GM19351 (cell line): ENCODE results near the gene RAD23A.
"Not testable (repeated sequence)": the region's sequence is repeated elsewhere in the genome, so short reads cannot be mapped to it uniquely, and the experiment has no call there.

Source experiments
- ATAC-seq: cut with Tn5 transposase; IDR thresholded peaks from one replicate; pipeline ENCODE4 v1.9.1; 2021; ENCODE audit warnings: mild to moderate bottlenecking, moderate library complexity; ENCODE audit not compliant: unreplicated experiment

The RAD23A gene

DNA sequence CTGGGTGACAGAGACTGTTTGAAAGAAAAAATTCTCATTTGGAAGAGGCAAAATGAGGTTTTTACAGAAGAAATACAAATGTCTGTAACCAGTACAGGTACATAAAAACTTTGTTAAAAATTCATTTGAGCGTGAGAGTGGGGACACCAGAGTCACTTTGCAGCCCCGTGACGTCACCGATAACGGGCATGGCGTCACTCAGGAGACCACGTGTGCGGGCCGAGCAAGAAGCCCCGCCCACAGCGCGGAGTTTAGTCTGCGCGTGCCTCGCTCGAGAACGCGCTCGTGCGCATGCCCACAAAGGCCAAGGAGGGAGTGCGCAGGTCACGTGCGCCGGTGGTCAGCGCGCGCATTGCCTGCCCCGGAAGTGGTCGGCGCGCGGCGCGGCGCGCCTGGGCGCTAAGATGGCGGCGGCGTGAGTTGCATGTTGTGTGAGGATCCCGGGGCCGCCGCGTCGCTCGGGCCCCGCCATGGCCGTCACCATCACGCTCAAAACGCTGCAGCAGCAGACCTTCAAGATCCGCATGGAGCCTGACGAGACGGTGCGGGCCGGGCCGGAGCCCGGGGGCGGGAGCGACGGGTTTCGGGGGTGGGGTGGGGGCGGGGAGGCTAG lies at the start of gene RAD23A:
Gene RAD23A, plus strand, starts transcription at position 384 of the 613 bp plus-strand sequence. Its CDS starts 87 bp downstream, at position 471.
- peak; percentile 64 for ATAC-seq

GRCh38 chr19:12896460-12896859 lies 49.2 kb upstream of the RAD23A start:
- no peak for ATAC-seq

- ATAC-seq, result peak; percentile 69
Measured at GRCh38 chr19:12899891-12900518, 45.7 kb upstream of the RAD23A start.

GRCh38 chr19:12907166-12907565 lies 38.5 kb upstream of the RAD23A start:
- no peak for ATAC-seq

GRCh38 chr19:12912571-12912970 lies 33.1 kb upstream of the RAD23A start:
- ATAC-seq, result no peak

GRCh38 chr19:12913011-12913561 lies 32.6 kb upstream of the RAD23A start:
- no peak for ATAC-seq

- no peak for ATAC-seq
Measured at GRCh38 chr19:12913851-12914690, 31.6 kb upstream of the RAD23A start.

DNA sequence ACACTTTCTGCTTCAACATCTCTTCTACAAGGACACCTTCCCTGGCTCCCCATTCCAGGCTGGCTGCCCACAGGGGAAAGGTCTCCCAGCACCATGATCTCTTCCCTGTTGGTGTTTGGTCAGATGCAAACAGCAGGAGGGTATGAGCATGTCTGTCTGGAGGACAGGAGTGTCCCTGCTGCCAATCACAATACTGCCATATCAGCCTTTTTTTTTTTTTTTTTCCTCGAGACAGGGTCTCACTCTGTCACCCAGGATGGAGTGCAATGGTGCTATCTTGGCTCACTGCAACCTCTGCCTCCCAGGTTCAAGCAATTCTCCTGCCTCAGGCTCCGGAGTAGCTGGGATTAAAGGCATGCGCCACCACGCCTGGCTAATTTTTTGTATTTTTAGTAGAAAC lies 29.8 kb upstream of the RAD23A start:
- ATAC-seq, result not testable (repeated sequence)

DNA sequence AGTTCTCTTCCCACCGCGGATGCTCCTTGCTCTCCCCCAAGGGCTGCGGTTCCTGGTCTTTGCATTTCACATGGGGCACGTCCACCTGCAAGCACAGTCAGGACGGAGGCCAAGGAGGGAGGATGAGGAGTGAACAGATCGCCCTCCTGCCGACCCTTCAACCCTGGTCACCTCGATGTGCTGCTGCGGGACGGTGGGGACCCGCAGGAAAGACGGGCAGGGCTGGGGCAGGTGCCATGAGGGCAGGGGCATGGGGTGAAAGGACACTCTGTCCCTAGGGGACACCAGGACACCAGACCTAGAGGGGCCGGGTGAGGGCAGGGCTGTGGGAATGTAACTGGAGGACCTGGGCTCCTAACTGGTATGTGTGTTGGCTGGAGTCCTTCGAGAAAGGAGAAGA lies 27.4 kb upstream of the RAD23A start:
- ATAC-seq, result no peak

- ATAC-seq, result no peak
Measured at GRCh38 chr19:12921047-12921446, 24.6 kb upstream of the RAD23A start.

DNA sequence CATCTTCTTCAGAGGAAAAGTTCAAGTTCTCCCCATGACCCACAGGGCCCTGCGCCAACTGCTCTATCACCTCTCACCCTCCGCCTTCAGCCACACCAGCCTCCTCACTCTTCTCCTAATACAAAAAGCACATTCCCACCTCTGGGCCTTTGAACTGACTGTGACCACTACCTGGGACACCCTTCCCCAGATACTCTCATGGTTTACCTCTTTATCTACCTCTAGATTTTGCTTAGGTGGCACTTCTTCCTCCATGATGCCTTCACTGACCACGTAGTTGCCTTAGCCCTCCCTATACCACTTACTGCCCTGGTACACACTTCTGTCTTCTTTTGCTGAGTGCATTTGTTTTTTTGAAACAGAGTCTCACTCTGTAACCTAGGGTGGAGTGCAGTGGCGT lies 22.7 kb upstream of the RAD23A start:
- ATAC-seq, result no peak

DNA sequence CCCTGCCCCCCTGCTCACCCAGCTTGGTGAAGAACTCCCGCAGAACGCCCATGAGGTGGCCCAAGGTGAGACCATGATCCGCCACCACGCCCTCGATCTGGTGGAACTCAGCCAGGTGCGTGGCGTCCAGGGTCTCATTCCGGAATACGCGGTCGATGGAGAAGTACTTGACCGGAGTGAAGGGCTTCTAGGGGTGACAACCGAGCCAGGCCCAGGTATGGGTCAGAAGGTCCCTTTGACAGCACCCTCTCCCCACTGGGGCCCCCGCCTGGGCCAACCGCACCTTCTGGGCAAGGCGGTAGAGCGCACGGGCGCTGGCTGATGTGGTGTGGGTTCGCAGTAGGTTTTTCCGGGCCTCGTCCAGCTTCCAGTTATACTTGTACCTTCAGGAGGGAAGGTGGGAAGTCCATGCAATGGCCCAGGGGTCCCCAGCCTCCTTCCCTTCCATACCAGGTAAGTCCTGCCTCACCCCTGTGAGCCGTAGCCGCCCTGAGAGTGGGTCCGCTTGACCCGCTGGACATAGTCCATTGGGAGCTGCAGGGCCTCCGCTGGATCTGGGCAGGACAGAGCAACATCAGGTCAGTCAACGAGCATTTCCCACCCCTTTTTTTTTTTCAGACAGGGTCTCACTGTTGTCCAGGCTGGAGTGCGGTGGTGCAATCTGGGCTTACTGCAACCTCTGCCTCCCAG lies 20.9 kb upstream of the RAD23A start:
- no peak for ATAC-seq

- no peak for ATAC-seq
Measured at GRCh38 chr19:12930002-12930645, 15.5 kb upstream of the RAD23A start.

GRCh38 chr19:12932392-12933286 lies 13.0 kb upstream of the RAD23A start:
- ATAC-seq, result no peak

DNA sequence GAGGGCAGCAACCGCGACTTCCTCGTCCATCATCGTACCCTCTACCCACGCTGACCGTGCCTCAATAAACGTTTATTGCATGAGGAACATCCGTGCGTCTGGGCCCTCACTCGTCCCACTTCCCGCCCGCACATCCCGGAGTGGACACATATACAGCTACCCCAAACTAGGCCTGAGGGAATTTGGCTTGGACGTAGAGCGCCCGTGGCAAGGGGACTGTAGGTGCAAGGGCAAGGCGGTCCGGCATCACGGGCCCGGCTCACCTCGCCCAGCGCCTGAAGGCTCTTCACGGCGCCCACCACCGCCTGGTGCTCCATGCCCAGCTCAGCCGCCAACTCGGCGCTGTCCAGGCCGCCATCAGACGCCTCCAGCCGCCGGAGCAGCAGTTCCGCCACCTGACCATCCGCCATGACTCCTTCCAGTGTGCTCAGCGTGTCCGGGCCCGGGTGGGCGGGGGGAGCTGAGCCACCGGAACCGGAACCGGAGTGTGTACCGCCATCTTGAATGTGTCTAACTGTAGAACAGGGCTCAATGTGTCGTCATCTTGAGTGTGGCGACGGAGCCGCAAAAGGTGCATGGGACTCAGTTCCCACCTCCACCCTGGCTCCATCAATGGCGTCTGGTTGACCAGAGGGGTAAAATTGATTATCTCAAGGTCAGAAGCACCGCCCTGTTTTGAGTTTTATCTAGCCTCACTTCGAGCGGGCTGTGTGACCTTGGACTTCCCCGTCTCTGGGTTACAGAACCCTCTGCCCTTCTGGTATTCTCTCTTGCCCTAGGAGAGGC lies 12.2 kb upstream of the RAD23A start, which contains the start of gene FARSA:
Gene FARSA, minus strand, starts transcription at position 425 of the 786 bp plus-strand sequence. Its CDS starts 15 bp downstream, at position 410.
- ATAC-seq, result peak; percentile 49

GRCh38 chr19:12935071-12935470 lies 10.6 kb upstream of the RAD23A start:
- no peak for ATAC-seq

DNA sequence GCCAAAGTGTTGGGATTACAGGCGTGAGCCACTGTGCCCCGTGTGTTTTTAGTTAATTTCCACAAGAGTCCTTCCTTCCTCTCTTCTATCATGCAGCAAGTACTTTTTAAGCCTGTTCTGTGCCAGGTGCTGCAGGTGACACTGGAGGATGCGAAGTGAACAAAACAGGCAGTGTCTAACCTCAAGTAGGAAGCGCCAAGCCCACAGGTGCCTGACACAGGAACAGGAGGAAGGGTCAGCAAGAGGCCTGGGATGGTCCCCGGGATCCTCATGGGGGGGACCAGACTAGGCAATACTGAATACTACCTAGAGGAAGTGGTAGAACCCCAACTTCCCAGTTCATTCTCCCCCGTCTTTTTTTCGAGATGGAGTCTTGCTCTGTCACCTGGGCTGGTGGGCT lies 9.1 kb upstream of the RAD23A start:
- no peak for ATAC-seq

DNA sequence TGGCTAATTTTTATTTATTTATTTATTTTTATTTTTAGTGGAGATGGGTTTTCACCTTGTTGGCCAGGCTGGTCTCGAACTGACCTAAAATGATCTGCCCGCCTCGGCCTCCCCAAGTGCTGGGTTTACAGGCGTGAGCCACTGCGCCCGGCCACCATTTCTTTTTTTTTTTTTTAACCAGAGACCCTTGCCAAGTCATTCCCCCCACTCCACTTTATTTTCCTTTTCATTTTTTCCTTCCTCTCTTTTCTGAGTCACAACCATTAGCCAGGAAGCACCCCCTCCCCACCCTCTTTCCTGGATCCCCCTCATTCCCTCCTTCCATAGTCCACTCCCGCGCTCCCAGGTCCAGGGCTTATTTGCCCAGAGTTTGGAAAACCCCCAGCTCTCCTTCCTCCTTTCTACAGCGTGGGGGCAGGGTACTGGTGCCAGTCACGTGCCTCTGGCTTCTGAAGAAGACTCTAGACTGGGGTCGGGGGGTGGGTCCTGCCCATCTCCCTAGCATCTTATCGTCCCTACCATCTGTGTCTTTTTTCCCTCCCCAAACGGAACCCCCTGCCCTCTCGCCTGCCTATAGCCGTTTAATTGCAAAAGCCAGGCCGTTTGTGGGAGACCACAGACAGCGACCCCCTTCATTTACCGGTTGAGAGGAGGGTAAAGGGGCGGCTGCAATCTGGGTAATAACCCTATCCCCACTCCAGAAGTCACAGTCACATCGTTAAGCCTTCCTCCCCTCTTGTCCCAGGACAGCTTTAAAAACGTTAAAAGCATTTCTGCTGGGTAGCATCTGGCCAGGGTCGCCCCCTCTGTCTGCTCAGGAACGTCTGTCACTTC lies 8.4 kb upstream of the RAD23A start:
- ATAC-seq, result no peak
